MCF 10A (cell line): ENCODE data around the gene OR51E2. TPM values are rescaled to one million over a fixed set of nuclear protein-coding genes. Genes with fewer than 3 reads are reported as not detected.

Experiments used
- BruUV-seq: library from RNA; stranded (reverse); fragments of 400-500 nt; replicated peaks from 2 replicates; lab custom pipeline; 2021; lab: Mats Ljungman, UMichigan
- CTCF ChIA-PET: fragments of 300-600 bp; sonication (Branson Sonifier 250); formaldehyde crosslinking; extraction: SDS; loops from one replicate; lab custom pipeline; 2021; ENCODE audit warnings: antibody characterized with exemption, inconsistent platforms; lab: Yijun Ruan, JAX
- POLR2A ChIA-PET: fragments of 300-600, 350-650 bp; sonication (Branson Sonifier 250); formaldehyde crosslinking; extraction: SDS; loops from one replicate; lab custom pipeline; 2020; ENCODE audit warnings: antibody characterized with exemption, inconsistent platforms; lab: Yijun Ruan, JAX
- DNase-seq: peaks from one replicate; pipeline ENCODE4 v3.0.0-alpha.2; 2018; ENCODE audit not compliant: unreplicated experiment
- H3K27ac Mint-ChIP-seq: one replicate; pipeline ENCODE4 v1.8.0; 2022; ENCODE audit warnings: mild to moderate bottlenecking, low read depth, mixed read lengths; ENCODE audit not compliant: unreplicated experiment
- H3K27me3 Mint-ChIP-seq: one replicate; pipeline ENCODE4 v1.8.0; 2022; ENCODE audit warnings: mixed read lengths; ENCODE audit not compliant: insufficient read depth, unreplicated experiment
- H3K36me3 Mint-ChIP-seq: one replicate; pipeline ENCODE4 v1.8.0; 2022; ENCODE audit warnings: mild to moderate bottlenecking, moderate library complexity, mixed read lengths; ENCODE audit not compliant: insufficient read depth, unreplicated experiment
- H3K4me1 Mint-ChIP-seq: one replicate; pipeline ENCODE4 v1.8.0; 2022; ENCODE audit warnings: mixed read lengths; ENCODE audit not compliant: insufficient read depth, unreplicated experiment
- H3K4me3 Mint-ChIP-seq: one replicate; pipeline ENCODE4 v1.8.0; 2022; ENCODE audit warnings: mild to moderate bottlenecking, moderate library complexity, mixed read lengths; ENCODE audit not compliant: unreplicated experiment
- H3K9me3 Mint-ChIP-seq: one replicate; pipeline ENCODE4 v1.8.0; 2022; ENCODE audit warnings: mixed read lengths; ENCODE audit not compliant: unreplicated experiment
- CTCF ChIP-seq: fragments of 200-600 bp; IDR thresholded peaks from one replicate; pipeline ENCODE4 v1.8.0; 2022; ENCODE audit warnings: antibody characterized with exemption, mild to moderate bottlenecking; ENCODE audit not compliant: unreplicated experiment
- intact Hi-C: fragments of 100-400 bp; cut with micrococcal nuclease; formaldehyde crosslinking; loops from 2 replicates; pipeline ENCODE4 v1.14.1; 2022
- total RNA-seq: library from RNA; stranded (reverse); gene quantifications from 2 replicates; pipeline ENCODE4 v1.2.3, GENCODE V29; 2022

Gene OR51E2
- total RNA-seq, 1 experiment from 2014 or later = not detected

GRCh38 chr11:4700436-4700820, 2.8 kb upstream of the OR51E2 start:
- peaks cover 31% of the 10 kb centered on the region for H3K27me3 Mint-ChIP-seq
- no peaks in the 10 kb centered on the region for H3K4me1 Mint-ChIP-seq
- TF ChIP-seq CTCF = no peak
- no peaks in the 10 kb centered on the region for H3K9me3 Mint-ChIP-seq
- H3K27ac Mint-ChIP-seq = no peak overlapping the region
- ChIA-PET POLR2A (no interaction called here), CTCF (no interaction called here)
- no peak overlapping the region for H3K4me3 Mint-ChIP-seq
- BruUV-seq = no TSS peak
- intact Hi-C loops = no loop called here
- H3K36me3 Mint-ChIP-seq = no peaks in the 10 kb centered on the region
- no peak for DNase-seq

DNA sequence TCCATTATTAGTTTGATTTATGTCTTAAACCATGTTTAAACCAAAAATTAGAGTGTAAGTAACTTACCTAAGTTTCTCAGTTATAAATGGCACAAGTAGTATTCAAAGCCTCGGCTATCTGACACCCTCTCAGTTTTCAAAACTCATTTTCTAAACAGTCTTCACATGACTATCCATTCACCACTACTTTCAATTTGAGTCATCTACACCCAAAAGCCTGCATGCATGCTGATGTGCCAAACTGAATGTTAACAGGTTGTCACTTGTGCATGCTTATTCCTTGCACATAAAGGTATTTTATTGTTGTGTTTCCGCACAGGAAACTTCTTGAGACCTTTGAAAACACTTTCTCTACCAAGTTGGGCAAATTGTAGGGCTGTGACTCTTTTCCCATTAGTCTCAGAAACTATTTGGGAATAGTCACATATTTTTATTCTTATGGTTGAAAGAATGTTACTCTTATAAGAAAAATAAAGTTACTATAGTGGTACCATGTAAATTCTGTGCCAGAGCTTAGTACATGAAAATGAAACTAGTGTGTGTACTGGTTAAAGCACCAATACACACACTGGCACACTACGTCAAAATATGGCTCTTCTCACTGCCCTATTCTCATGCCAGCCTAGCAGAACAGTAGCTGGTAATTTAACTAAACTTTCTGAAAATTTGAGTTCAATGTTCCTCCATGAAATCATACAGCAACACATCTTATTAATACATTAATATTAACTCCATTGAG, 2.2 kb upstream of the OR51E2 start:
- TF ChIP-seq CTCF = no peak
- Mint-ChIP-seq H3K36me3 (no peaks in the 10 kb centered on the region), H3K27ac (no peak overlapping the region), H3K4me3 (no peak overlapping the region), H3K27me3 (peaks cover 25% of the 10 kb centered on the region), H3K4me1 (no peaks in the 10 kb centered on the region), H3K9me3 (no peaks in the 10 kb centered on the region)
- no peak for DNase-seq
- ChIA-PET POLR2A (no interaction called here), CTCF (interaction anchor here (0.7 kb wide), 1 partner anchor 10 kb away, joined by 3 read pairs; no protein-coding TSS in a partner anchor)
- intact Hi-C loops = no loop called here
- BruUV-seq = no TSS peak

DNA sequence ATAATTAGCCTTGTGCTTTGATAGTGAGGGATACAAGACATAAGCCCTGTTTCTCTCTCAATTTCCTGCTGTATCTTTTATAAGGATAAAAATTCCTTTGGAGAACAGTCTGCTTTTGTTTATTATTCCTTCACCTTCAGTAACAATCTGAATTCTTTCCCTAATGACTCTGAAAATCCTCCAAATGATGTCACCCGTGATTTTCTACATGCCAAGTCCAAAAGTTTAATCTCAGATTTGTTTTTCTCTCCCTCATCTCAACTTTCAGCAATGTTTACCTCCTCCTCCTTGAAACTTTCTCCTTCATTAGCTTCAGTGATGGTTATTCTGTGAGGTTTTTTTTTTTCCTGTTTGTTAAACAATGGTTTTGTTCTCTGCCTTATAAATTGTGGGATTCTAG, 2.2 kb downstream of the OR51E2 start:
- Mint-ChIP-seq H3K9me3 (no peaks in the 10 kb centered on the region), H3K27ac (no peak overlapping the region), H3K27me3 (peaks cover 25% of the 10 kb centered on the region), H3K36me3 (no peaks in the 10 kb centered on the region), H3K4me3 (no peak overlapping the region), H3K4me1 (no peaks in the 10 kb centered on the region)
- BruUV-seq = no TSS peak
- ChIA-PET CTCF (interaction anchor here (2.0 kb wide), 1 partner anchor 59 kb away, joined by 11 read pairs; the partner anchor contains the start of gene OR51D1), POLR2A (no interaction called here)
- no peak for TF ChIP-seq CTCF
- intact Hi-C loops = no loop called here
- no peak for DNase-seq

DNA sequence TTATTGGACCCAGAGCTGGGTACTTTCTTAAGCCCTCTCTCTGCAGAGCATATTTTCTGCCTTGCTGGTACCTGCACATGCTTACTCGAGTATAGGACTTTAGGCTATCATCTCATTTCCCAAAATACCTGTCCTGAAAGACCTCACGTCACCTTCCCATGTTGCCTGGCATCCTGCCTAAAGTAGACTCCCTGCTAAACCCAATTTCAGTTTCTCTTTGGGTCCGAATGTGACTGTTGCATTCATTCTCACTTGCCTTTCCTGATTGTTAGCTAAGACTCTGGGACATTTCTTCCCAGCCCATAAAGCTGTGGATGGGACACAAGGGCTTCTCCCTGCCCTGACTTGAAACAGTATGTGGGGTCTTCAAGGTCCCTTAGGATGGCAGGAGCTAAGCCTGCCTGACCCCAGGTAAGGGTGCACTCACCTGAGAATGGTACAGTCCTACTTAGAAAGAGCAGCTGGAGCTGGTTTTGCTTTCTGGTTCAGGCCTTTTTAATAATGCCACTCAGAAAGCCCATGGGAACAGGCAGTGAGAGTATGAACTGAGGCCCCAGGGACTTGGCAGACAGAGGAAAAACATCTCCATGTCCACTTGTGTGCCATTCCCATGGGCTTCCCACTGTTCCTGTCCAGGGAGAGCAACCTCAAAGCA, 12.9 kb downstream of the OR51E2 start:
- no peaks in the 10 kb centered on the region for H3K36me3 Mint-ChIP-seq
- no peaks in the 10 kb centered on the region for H3K27me3 Mint-ChIP-seq
- no peak overlapping the region for H3K4me3 Mint-ChIP-seq
- TF ChIP-seq CTCF = no peak
- intact Hi-C loops = no loop called here
- no peaks in the 10 kb centered on the region for H3K9me3 Mint-ChIP-seq
- H3K4me1 Mint-ChIP-seq = no peaks in the 10 kb centered on the region
- POLR2A ChIA-PET = no interaction called here
- DNase-seq = no peak
- CTCF ChIA-PET = interaction anchor here (1.0 kb wide), 1 partner anchor 48 kb away, joined by 4 read pairs; the partner anchor contains the start of gene OR51D1
- no peak overlapping the region for H3K27ac Mint-ChIP-seq
- BruUV-seq = no TSS peak
